UCSD-AML1 (cell line): ENCODE measurements around the gene THEMIS.

Experiments
- DNase-seq: peaks from one replicate; lab custom pipeline; 2025; ENCODE audit not compliant: unreplicated experiment; lab: John Stamatoyannopoulos, UW

Gene THEMIS

DNA sequence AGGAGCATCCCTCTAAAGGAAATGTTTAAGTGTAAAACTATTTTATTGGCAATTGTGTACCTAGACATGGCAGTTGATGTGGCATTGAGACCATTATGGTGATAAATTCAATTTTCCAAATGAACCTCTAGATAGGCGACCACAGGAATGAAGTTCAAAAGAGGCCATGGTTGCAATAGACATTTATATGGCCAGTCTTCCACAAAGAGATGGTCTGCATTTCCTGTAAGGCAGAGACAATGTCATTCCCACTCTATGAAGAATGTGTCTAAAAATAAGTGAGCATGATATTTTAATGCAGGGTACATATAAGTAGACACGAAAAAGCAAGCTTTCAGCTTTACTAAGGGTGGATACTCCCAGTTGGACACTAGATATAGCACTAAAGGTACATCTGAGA, 40.9 kb downstream of the THEMIS start:
- no peak for DNase-seq

DNA sequence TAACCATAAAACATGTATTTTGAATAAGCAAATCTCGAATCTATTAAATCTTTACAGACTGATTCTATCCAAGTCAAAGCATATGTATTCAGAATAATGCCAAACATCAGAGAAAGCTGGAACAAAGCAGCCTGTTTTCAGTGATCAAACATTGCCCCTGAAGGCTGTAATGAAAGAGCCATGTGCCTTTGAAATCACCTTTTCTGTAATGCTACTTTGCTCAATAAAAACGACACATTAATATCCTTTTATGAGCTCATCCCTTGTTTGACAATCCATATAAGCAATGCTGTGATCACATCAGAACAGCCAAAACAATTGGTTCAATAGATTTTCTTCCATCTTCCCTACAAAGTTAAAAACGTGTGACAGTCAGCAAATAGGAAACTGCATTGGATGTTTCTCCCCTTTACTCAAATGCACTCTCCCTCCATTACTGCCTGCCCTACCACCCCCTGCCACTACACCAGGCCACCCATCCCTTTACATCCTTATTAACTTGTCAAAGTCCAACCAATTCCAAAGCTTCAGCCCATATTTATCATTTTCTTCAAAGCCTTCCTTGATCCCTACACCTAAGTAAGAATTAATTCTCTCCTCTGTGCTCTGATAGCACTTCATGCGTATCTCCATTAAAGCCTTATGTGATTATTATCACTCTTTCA, 42.0 kb downstream of the THEMIS start:
- DNase-seq = no peak

DNA sequence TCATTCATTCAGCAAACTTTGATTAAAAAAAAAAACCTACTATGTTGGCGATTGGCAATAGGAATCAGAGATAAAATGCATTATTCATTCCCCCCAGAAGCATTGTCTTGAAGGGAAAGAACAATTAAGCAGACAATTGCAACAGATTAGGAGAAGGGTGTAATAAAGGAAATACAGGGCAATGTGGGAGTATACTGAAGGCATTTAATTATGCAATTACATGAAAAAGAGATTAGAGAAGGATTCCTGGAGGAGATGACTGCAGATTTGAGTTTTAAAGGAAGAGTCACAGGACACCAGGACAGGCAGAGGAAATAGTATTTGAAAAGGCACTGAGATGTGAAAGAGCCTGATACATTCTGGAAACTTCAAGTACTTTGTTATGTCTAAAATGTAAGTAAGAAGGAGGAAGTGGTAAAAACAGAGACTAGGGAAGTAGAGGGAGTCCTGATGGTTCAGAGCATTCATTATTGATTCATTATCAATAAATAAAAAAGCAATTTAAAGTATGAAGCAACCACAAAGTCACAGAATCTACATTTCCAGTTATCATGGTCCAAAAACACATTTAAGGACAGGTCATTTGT, 43.7 kb downstream of the THEMIS start:
- no peak for DNase-seq

DNA sequence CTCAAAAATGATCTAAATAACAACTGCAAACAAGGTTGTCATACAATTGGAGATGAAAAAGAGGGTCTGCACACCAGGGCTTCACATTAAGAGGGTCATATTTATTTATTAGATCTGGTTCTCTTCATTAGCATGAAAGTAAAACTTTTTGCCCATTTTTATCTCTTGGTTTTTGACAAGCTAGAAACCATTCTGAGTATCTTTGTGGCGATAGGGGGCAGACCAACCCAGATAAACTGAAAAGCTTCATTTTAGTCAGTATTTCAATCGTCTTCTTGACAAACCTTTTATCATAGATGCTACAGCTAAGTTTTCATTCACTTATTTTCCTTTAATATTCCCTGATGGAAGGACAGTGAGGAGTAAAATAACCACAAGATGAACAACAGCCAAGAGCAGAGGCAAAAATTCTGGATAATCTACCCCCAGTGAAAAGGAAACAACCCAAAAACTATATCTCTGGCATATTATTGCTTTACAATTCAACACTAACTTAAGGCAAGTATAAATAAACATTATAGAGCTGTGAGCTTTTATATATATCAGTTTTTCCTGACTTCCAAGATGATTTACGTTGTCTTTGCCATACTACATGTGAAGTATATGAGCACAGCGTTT, 45.2 kb downstream of the THEMIS start:
- no peak for DNase-seq

DNA sequence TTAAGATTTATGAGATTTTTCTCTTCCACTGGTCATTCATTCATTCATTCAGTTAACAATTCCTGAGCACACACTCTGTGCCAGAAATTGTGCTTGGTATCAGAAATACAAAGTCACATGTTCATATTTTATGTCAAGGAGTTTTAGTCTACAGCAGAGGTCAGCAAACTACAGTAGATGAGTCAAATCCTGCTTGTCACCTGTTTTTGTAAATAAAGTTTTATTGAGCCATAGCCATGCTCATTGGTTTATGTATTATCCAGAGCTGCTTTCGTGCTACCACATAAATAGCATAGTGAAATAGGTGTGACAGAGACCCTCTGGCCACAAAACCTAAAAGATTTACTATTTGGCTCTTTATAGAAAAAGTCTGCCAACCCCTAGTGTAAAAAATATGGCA, 46.8 kb downstream of the THEMIS start:
- no peak for DNase-seq

DNA sequence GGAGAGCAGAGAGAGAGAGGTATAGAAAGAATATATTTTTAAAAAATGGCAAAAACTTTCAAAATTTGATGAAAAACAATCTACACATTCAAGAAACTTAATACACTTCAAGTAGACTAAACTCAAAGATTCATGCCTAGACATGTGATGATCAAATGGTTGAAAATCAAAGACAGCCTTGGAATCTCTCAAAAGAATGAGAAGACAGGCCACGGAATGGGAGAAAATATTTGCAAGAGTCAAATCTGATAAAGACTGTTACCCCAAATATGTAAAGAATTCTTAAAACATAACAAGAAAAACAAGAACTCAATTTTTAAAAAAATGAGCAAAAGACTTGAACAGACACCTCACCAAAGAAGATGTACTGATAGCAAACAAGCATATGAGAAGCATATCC, 49.7 kb downstream of the THEMIS start:
- DNase-seq = no peak

DNA sequence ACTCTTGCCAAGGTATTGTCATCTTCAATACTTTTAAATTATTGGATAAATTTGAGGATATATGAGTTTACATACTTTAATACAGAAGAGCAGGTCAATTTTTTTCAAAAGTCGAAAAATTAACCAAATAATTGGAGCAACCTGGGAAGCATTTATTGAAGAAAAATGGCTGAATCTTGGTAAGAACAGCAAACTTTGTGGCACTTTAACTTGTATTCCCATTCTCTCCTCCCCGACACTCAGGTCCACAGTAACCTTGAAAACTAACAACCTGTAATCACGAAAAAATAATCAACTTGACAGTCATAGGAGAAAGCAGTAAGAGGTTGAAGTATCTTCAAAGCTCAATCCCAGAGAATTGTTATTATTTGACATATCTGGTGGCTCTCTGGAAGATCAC, 55.6 kb downstream of the THEMIS start:
- no peak for DNase-seq

DNA sequence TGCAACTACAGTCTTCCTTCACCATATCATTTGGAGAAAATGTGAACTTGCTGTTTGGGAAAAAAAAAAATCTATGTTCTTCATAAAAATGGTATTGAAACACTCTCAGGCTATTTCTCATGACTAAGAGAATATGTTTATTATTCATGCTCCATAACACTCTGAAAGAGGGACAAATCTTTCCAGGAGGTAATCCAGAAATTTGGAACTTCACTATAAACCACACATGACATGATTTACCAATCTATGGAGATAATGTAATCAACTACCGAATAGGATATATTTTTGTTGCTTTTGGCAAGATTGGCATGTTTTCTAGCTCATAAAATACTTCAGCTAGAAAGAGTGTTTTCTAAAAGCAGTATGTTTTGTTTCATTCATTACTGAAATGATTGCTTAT, 56.3 kb downstream of the THEMIS start:
- no peak for DNase-seq

DNA sequence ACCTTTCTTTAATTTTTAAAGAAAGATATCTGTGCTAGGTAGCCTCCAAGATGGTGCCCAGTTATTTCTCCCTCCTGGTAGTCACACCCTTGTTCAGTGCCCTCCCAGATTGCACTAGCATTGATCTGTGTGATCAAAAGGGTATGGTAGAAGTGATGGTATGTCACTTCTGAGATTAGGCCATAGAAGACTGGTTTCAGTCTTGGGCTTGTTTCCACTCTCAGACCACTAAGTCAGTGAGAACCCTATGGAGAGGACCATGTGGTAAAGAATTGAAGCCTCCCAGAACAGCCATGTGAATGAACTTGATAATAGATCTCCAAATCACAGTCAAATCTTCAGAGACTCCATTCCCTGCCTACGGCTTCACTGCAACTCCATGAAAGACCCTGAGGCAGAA, 57.3 kb downstream of the THEMIS start:
- no peak for DNase-seq

DNA sequence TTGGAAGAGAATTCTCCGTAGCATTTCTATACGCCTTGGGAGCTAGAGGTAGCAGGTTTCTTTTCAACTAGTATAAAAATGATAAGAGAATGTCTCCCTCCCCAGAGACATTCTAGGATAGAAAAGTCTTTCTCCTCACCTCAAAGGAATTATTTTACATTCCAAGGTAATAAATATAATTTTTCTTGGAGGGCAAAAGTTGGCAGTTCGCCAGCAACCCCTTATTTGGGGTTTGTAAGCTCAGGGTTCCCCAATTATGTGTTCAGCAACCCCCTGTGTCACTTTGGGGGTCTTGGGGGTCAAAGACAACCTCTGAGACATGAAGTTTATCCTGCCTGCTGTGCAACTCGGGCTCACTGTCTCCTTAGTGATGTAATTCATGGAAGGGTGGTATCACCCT, 58.3 kb downstream of the THEMIS start:
- no peak for DNase-seq

DNA sequence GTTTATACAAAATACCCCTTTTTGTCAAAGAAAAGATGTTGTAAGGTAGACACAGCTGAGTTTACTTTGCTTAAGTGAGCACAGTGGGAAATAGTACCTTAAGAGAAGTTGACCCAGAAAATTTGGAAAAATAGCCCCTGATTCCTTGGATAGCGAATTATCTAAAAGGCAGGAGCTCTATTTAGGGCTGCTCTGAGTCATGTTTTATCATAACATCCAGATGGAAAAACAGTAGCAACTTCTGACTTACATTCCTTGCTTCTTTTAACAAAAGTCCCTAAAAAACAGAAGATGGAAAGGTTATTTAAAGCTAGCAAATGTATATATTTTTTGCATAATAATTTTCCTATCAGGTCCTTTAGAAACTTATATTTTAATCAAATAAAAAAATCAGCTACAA, 59.0 kb downstream of the THEMIS start:
- no peak for DNase-seq

DNA sequence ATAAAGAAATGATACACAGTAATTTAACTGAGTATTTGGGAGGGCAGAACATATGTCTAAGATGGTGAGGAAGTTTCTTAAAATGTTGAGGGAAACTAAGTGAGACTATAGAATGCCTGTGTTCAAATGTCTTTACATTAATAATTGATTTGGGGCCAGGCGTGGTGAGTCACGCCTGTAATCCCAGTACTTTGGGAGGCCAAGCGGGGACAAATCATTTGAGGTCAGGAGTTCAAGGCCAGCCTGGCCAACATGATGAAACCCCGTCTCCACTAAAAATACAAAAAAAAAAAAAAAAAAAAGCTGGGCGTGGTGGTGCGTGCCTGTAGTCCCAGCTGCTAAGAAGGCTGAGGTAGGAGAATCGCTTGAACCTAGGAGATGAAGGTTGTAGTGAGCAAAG, 66.7 kb downstream of the THEMIS start:
- no peak for DNase-seq

DNA sequence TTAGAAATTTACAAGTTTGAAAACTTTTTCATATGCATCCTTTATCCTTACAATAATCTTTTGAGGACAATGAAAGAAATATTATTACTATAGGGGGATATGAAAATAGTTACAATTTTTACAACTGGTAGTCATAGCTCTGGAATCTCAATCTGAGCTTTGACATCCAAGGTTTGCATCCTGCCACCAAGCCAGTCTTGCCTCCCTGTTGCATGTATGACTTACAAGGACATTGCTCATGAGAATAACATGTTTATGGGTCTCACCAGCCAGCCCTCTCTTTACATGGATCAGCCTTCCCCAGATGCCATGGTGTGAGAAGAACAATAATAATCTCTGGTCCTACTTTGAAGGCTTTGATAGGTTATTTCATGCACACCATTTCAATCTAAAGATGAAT, 67.5 kb downstream of the THEMIS start:
- no peak for DNase-seq

DNA sequence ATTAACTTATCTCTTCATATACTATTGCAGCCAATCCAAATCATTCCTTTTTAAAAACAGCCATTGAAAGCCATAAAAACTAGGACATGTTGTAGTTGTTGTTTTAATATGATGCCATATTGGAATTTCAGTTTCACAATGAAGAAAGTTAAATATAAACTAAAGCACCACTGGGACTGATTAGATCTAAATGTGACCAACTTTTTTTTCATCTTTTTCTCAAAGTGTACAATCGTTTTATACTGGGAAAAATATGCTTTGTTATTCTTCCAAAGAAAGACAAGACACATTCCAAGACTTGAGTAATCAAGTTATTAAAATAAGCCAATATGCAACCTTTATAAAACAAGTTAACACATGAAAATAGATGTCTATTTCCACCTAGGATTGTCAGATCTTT, 68.5 kb downstream of the THEMIS start:
- no peak for DNase-seq

DNA sequence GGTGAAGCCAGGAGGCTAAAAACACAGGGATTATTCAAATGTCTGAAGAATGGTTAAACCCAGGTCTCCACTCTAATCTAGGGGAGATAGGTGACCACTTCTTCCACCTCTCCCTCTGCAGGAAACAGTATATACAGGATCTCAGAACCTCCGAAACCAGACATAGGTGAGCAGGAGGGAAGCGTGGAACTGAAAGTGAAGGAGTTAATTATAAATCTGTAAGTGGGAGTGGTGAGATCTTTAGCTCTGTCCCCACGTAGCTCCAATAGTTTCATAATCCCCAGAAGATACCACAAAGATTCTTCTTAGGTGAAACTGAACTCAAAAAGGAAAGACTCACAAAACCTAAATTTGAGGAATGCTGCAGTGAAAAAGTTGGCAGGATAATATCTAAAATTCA, 76.8 kb downstream of the THEMIS start:
- DNase-seq = no peak

DNA sequence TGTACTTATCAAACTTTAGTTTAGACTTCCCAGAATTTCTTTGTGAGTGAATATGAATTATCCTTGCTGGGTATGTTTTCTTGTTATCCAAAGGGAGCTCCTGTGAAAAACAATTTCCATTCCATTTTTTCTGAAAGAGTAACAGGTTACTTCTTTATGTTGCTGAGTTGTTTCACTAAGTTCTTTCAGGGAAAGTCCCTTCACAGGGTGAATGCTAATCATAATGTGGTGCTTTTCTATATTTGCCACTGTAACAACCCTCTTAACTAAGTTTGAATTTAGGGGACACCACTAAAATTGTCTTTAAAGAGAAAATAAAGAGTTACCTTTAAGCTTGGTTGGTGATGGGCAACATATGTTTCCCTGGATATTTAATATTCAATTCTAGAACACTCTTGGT, 79.4 kb downstream of the THEMIS start:
- DNase-seq = no peak

DNA sequence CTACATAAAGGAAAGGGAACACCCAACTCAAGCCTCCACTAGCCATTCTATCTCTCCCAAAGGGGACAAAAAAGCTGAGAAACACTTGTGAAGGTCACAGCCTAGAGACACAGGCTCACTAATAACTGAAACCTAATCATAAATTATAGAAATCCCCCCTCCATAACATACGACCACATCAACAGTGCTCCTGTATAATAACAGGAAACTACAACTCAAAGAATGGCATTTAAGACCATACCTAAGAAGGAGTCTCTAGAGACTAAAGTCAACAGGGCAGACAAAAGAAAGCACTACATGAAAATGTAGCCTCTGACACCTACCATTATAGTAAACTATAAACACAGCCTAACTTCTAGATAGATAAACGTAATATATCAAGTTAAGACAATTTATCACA, 82.7 kb downstream of the THEMIS start:
- DNase-seq = no peak

DNA sequence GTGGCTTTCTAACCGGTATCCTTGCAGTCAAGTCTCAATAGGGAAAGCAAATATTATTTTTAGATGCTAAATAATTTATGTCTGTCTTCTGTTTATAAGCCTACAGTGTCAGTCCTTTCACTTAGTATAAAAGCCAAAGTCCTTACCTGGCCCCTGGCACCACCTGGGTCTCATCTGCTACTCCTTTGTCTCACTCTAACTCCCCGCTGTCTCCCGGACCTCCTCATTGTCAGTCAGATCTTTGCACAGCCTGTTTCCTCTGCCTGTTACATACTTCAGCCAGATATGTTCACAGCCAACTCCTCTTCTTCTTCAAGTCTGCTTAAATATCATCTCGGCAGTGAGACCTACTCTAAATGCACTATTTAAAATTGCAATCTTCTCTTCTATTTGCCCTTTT, 84.2 kb downstream of the THEMIS start:
- DNase-seq = no peak

DNA sequence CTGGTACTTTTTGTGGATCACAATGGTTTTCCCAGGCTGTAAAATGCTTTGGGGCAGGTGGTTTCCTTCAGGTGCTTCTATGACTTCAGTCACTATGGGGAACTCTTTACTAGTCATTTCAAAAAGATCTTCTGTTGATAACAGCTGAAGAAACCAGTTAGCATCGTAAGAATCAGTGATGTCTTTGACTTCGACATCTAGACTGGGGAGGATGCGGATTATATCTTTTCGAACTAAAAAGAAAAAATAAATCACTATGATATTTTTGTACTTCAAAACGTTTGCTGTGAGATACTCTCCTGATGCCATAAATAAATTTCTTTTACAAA, 87.2 kb downstream of the THEMIS start:
- no peak for DNase-seq

DNA sequence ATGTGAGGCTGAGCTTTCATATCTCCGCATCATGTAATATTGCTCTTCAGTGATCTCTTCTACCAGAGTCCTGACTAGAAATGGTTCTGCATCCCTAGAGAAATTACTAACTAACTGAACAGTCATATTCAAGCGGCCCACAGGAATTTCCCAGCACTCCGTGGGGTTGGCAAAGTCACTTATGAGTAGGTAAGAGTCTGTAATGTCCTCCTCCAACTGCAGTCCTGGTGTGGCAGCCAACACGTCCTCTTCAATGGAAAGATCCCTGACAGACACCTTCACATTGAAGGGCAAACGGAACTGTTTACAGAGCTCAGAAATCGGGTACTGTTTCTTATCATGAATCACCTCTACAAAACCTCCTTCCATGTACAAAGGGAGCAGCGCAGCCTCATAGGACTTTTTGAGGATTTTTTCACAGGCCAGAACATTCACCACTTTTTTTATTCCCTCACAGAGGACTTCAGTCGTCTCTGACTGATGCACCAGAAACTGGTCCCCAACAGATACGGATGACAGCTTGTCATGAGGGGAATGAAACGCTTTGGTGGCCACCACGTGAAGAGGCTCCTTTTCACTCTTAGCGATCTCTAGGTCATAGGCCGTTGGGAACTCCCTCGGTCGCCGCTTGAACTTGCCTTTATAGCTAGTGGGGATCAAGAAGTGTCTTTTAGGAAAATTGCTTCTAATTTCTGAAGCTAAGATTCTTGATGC, 87.7 kb downstream of the THEMIS start:
- no peak for DNase-seq

DNA sequence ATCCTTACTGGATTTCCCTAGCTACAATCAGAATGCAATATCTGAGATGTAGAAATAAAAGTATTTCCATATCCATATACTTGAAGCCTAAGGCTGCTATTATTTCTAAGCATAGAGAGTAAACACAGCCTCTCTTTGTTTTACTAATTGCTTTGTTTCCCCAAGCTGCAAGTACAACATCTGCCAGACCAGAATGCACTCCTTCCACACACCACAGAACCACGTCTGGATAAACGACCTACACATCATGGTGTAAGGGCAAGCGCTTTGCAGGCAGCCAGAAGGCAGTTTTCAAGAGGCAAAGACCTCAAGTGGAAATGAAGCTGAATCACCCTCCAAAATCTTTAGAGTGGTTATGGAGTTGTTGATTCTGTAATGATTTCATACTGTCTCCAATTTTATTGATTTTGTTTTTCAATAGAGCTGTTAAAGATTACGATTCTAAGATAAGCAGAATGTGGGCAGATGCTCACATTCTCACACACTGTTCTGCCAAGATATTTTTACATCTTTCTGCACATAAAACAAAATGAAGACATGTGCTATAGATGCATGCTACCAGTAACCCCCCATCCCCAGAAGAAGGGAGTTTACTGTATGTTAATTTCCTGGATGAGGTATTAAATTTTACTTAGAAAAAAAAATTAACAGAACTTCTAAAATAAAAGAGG, 88.8 kb downstream of the THEMIS start:
- no peak for DNase-seq
